DMS 273 (cell line): ENCODE results near the gene ZNF467.

ENCODE experiments used
- DNase-seq: peaks from one replicate; lab custom pipeline; 2025; ENCODE audit not compliant: unreplicated experiment; lab: John Stamatoyannopoulos, UW

Gene ZNF467

GRCh38 chr7:149773446-149774236, at the start of gene ZNF467:
Gene ZNF467, minus strand, starts transcription at chr7:149773588. Its CDS starts 2,556 bp downstream, at chr7:149771032.
- peak; percentile 68 for DNase-seq

DNA sequence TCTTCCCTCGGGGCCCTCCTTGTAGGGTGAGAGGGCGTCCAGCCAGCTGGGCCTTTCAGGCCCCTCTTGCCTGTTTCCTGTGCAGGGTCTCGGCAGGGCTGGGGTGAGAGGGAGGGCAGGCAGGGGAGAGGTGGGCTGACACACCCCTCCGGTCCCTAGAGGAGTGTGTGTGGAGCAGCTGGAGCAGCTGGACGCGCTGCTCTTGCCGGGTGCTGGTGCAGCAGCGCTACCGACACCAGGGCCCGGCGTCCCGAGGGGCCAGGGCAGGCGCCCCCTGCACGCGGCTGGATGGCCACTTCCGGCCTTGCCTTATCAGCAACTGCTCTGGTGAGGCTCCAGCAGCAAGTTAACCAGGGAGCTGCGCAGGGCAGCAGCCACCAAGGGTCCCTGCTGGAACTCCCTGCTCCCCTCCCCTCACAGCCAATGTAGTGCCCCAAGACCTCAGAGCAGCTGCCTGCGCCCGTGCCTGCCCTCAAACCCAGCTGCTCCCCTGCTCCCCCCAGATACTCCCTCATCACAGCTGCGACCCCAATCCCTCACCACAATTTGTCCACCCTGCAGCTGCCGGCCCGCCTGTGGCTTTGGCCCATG, 49.1 kb upstream of the ZNF467 start:
- no peak for DNase-seq

- no peak for DNase-seq
Measured at GRCh38 chr7:149821191-149822148, 48.1 kb upstream of the ZNF467 start.

DNA sequence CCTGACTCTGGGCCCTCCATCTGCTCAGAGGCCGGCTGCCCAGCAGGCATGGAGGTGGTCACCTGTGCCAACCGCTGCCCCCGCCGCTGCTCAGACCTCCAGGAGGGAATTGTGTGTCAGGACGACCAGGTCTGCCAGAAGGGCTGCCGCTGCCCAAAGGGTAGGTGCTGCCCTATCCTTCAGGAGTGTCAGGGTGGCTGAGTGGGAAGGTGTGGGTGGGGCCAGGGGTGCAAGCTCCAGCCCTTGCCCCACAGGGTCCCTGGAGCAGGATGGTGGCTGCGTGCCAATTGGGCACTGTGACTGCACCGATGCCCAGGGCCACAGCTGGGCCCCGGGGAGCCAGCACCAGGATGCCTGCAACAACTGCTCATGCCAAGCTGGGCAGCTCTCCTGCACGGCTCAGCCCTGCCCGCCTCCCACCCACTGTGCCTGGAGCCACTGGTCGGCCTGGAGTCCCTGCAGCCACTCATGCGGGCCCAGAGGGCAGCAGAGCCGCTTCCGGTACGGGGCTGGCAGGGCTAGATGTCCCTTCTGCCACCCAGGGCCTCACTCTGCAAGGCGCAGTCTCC, 47.3 kb upstream of the ZNF467 start:
- DNase-seq: no peak

DNA sequence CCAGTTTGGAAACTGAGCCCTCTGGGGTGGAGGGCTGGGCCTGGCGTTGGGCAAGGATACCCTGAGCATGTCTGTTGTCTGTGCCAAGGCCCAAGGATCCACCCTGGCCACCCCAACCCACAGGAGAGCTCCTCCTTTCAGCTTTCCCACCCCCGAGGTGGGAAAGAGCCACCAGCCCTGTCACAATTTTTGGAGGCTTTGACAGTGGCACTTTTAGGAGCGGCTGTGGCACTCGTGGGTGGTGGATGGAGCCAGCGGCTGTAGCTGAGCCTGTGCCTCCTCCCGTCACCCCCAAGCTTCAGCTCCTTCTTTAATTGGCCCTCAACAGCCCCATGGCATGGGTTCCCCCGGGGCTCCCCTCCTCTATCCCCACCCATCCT, 46.6 kb upstream of the ZNF467 start:
- DNase-seq: no peak

DNA sequence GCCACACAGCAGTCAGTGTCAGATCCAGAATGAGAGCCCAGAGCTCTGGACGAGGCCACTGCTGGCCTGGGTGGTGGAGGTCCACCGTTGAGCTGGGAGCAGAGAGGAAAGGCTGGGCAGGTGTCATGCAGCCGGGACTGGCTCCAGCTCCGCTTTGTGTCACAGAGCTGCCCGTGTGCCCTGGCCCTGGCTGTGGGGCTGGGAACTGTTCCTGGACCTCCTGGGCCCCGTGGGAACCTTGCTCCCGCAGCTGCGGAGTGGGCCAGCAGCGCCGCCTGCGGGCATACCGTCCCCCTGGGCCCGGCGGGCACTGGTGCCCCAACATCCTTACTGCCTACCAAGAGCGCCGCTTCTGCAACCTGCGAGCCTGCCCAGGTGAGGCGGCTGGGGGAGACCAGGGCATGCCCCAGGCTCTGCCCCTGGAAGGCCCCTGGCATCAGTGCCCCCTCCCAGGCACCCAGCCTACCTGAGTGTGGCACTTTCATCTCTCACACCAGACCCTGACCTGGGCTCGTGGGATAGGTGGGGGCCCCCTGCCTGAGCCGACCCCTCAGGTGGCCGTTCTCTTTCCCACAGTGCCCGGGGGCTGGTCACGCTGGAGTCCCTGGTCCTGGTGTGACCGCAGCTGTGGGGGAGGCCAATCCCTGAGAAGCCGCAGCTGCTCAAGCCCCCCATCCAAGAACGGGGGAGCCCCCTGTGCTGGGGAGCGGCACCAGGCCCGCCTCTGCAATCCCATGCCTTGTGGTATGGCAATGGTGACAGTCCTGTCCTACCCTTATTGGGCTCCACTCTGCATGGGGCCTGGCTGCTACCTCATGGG, 46.0 kb upstream of the ZNF467 start:
- no peak for DNase-seq

GRCh38 chr7:149818536-149818840, 45.1 kb upstream of the ZNF467 start:
- no peak for DNase-seq

- DNase-seq: no peak
Measured at GRCh38 chr7:149817836-149818535, 44.6 kb upstream of the ZNF467 start.

DNA sequence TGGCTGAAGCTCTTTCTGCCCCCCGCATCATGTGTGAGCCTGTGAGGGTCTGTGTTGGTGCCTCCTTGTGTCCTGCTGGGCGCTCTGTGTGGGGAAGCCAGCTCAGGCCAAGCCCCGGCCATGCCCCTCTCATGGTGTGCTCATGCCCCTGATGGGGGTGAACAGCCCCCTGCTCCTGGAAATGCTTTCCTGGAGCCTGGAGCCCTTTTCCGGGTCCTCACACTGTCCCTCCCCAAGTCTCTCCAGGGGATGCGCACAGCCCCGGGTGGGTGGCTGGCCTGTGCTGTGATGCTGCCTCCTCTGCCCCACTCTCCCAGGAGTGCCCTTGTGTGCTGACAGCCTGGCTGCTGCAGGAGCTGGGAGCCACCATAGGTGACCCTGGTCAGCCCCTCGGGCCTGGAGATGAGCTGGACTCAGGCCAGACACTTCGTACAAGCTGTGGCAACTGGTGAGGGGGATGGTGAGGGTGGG, 43.9 kb upstream of the ZNF467 start:
- no peak for DNase-seq

DNA sequence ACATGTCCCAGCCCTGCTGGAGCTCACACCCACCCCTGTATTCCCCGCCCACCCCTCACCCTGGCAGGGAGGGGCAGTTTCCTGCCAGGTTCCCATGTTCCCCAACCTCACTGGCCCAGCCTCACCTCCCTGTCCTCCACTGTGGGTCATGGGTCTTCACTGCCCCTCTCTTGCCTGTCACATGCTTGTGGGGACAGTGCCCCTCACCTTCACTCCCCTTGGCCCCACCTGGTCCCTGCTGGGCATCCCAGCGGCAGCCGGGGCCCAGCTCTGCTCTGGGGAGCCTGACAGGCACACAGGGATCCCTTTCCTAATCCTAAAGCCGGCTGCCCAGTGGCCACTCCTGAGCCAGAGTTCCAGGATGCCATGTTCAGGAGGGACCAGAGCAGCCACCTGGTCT, 43.4 kb upstream of the ZNF467 start:
- DNase-seq: peak; percentile 38

- DNase-seq: no peak
Measured at GRCh38 chr7:149816267-149816751, 42.9 kb upstream of the ZNF467 start.

- DNase-seq: no peak
Measured at GRCh38 chr7:149815661-149816266, 42.4 kb upstream of the ZNF467 start.

GRCh38 chr7:149815121-149815520, 41.7 kb upstream of the ZNF467 start:
- DNase-seq: no peak

- no peak for DNase-seq
Measured at GRCh38 chr7:149814494-149814893, 41.1 kb upstream of the ZNF467 start.

DNA sequence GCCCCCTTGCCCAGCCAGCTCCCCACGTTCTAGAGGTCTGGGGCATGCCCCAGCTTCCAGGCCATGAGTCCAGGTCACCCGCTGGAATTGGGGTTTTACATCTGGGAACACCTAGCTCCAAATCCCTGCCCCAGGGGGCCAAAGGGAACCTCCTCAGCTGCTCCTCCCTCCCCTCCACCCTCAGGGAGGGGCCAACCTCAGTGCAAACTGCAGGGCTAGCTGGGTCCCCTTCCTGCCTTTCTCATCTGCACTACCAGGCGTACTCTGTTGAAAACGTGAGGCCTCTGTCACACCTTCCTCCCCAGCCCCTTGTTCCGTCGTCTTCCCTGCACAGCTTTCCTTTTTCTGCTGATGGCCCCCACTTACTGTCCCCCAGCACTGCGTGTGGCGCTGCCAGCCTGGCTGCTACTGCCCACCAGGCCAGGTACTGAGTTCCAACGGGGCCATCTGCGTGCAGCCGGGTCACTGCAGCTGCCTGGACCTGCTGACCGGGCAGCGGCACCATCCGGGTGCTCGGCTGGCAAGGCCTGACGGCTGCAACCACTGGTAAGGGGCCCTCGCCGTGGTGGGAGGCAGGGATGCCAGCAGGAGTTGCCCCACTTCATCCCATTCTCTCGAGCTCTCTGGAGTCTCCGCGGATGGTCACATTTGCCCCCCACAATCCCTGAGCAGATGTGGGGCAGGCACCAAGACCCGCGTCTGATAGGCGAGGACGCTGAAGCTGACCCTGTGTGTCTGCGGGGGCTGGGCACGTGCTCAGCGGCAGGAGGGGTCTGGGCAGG, 40.1 kb upstream of the ZNF467 start:
- no peak for DNase-seq

DNA sequence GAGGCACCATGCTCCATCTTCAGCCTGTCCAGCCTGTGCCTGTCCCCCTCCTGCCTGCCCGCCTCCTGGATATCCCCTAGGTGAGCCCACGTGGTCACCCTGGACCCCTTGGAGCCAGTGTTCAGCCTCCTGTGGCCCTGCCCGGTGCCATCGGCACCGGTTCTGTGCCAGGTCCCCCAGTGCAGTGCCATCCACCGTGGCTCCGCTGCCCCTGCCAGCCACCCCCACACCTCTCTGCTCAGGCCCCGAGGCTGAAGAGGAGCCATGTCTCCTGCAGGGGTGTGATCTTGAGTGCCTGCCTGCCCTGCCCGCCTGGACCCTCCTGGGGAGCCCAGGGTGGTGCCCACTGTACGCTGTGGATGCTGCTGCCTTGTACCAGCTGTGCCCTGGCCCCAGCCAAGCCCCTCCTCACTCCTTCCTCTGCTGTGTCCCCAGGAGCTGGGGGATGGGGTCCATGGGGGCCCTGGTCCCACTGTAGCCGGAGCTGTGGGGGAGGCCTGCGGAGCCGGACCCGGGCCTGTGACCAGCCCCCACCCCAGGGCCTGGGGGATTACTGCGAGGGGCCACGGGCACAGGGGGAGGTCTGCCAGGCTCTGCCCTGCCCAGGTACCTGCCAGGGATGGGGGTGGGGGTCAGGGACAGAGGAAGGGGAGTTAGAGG, 38.6 kb upstream of the ZNF467 start:
- DNase-seq: no peak

- peak; percentile 54 for DNase-seq
Measured at GRCh38 chr7:149811221-149811620, 37.8 kb upstream of the ZNF467 start.

- no peak for DNase-seq
Measured at GRCh38 chr7:149809215-149809614, 35.8 kb upstream of the ZNF467 start.
